NK-92 (cell line): ENCODE data around the gene PREX1.

ENCODE experiments used
- DNase-seq: peaks from one replicate; lab custom pipeline; 2025; ENCODE audit not compliant: unreplicated experiment; lab: John Stamatoyannopoulos, UW

The PREX1 gene

GRCh38 chr20:48597521-48598302 lies 230.1 kb downstream of the PREX1 start:
- DNase-seq: no peak

GRCh38 chr20:48596334-48596898 lies 231.4 kb downstream of the PREX1 start:
- DNase-seq: no peak

GRCh38 chr20:48595495-48596333 lies 232.1 kb downstream of the PREX1 start:
- DNase-seq: no peak

- no peak for DNase-seq
Observed at GRCh38 chr20:48594533-48594932, 233.3 kb downstream of the PREX1 start.

GRCh38 chr20:48592107-48592940 lies 235.5 kb downstream of the PREX1 start:
- DNase-seq: no peak

GRCh38 chr20:48586730-48587129 lies 241.1 kb downstream of the PREX1 start:
- DNase-seq: no peak

GRCh38 chr20:48585061-48585870 lies 242.5 kb downstream of the PREX1 start:
- no peak for DNase-seq

GRCh38 chr20:48584391-48585060 lies 243.3 kb downstream of the PREX1 start:
- no peak for DNase-seq

- DNase-seq: no peak
Observed at GRCh38 chr20:48583801-48584200, 244.0 kb downstream of the PREX1 start.

- DNase-seq: no peak
Observed at GRCh38 chr20:48583171-48583570, 244.6 kb downstream of the PREX1 start.

- DNase-seq: no peak
Observed at GRCh38 chr20:48582673-48582985, 245.2 kb downstream of the PREX1 start.

GRCh38 chr20:48581167-48581566 lies 246.6 kb downstream of the PREX1 start:
- DNase-seq: no peak

GRCh38 chr20:48578397-48579098 lies 249.3 kb downstream of the PREX1 start:
- no peak for DNase-seq

- no peak for DNase-seq
Observed at GRCh38 chr20:48577557-48577956, 250.2 kb downstream of the PREX1 start.

GRCh38 chr20:48574383-48574782 lies 253.4 kb downstream of the PREX1 start:
- DNase-seq: no peak
